Epithelial cell of proximal tubule (primary cell): ENCODE measurements around the gene CPT1B. TPM values are rescaled to one million over a fixed set of nuclear protein-coding genes. Genes with fewer than 3 reads are reported as not detected.
"Not testable (repeated sequence)": the region's sequence is repeated elsewhere in the genome, so short reads cannot be mapped to it uniquely, and the experiment has no call there.

Experiments used
- DNase-seq: peaks from one replicate; pipeline ENCODE4 v3.0.0-alpha.2; 2011; ENCODE audit warnings: low read depth
- H3K4me3 ChIP-seq: 2 replicates; pipeline ENCODE4 v1.5.1; 2011; ENCODE audit warnings: low read depth, mild to moderate bottlenecking, low read length
- CTCF ChIP-seq: conservative IDR thresholded peaks from 2 replicates; pipeline ENCODE4 v1.5.1; 2012; ENCODE audit warnings: low read depth, mild to moderate bottlenecking, low read length
- total RNA-seq: library from RNA; depleted of rRNA; stranded (reverse); fragments of >200 nt; gene quantifications from 2 replicates; pipeline ENCODE4 v1.2.3, GENCODE V29; 2015

The CPT1B gene
- total RNA-seq, 1 donor from 2014 or later, result 4.0 TPM

GRCh38 chr22:50622723-50623327, 44.6 kb upstream of the CPT1B start:
- peak overlapping the region; percentile 39 for H3K4me3 ChIP-seq
- TF ChIP-seq CTCF, result peak; percentile 10
- DNase-seq, result peak; percentile 18

GRCh38 chr22:50621948-50622722, 43.9 kb upstream of the CPT1B start:
- no peak for DNase-seq
- H3K4me3 ChIP-seq, result peak overlapping the region; percentile 39
- peak; percentile 51 for TF ChIP-seq CTCF

- H3K4me3 ChIP-seq, result peak overlapping the region; percentile 39
- TF ChIP-seq CTCF, result no peak
- DNase-seq, result no peak
These were observed 43.2 kb upstream of the CPT1B start for GRCh38 chr22:50621356-50621880.

DNA sequence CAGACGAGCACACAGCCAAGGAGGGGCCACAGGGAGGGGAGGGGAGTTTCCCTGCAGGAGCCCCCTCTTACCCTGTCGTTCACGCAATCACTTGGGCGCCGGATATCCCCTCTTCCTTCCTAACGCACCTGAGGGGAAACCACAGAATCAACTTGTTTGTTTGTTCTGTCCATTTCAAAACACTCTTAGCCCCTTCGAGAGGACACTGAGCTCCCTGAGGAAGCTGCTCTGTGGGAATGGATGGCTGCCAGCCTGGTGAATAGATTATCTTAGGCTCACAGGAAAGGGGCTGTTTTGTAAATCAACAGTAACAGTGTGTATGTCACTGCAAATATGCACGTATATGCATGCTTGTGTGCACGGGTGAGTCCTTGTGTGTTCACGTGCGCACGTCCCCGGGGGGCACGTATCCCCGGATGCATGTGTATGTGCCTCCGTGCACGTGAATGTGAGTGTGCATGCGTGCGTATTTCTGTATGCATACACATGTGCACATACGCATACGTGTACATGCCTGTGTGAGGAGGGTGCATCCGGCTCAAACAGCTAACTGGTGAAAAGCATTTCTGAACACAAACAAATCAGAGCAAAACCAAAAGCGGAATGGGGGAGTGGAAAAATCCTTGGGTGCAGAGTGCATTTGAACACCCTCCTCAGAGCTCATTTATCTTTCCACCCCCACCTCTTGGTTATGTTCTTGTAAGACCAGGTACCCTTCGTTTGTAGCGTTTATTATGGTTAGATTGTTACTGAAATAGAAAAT, 42.5 kb upstream of the CPT1B start:
- peak; percentile 78 for TF ChIP-seq CTCF
- no peak for DNase-seq
- peak overlapping the region; percentile 9 for H3K4me3 ChIP-seq

DNA sequence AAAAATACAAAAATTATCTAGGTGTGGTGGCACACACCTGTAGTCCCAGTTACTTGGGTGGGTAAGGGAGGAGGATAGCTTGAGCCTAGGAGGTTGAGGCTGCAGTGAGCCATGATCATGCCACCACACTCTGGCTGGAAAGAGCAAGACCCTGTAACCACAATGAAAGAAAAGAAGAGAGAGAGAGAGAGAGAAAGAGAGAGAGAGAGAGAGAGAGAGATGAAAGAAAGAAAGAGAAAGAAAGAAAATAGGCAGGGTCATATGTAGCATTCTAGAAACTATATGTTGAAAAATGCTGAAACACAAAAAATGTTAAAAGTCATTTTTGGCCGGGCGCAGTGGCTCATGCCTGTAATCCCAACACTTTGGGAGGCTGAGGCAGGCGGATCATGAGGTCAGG, 36.1 kb upstream of the CPT1B start:
- H3K4me3 ChIP-seq, DNase-seq: not testable (repeated sequence)

DNA sequence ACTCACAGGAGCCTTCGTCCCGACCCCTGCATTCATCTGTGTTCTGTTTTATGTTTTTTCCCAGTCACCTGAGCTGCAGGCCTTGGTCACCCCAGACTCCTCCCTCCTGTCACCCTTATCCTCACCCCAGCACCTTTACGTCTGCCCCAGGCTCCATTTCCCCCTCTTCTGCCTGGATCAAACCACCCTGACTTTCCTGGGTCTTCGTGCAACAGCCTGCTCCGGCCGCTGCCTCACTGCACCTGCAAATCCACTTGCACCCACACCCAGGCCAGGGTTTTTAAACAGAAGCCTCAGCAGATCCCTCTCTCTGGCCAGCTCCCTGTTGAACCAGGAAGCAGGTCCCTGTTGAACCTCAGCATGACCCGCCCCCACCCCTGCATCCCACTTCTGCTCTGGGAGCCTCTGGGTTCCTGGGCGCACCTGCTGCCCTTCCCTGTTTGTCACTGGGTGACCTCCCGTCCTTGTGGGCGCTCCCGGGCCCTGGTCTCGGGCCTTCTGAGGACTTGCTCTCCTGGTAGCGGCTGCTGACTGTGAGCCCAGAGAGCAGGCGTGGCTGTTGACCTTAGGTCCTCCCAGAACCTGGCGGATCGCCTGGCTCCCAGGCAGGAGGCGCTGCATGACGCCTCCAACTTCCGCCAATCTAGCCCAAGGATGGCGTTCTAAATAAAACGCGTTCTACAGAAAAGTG, 35.2 kb upstream of the CPT1B start:
- TF ChIP-seq CTCF, result no peak
- no peak for DNase-seq
- H3K4me3 ChIP-seq, result no peak overlapping the region
